ENCODE data around the gene ABR. TPM values are rescaled to one million over a fixed set of nuclear protein-coding genes. Genes with fewer than 3 reads are reported as not detected.
"Not testable (repeated sequence)": the region's sequence is repeated elsewhere in the genome, so short reads cannot be mapped to it uniquely, and the experiment has no call there.

ABR gene
- polyA plus RNA-seq, 4 donors, result 46.3 to 53.3 (median 49.0) TPM

DNA sequence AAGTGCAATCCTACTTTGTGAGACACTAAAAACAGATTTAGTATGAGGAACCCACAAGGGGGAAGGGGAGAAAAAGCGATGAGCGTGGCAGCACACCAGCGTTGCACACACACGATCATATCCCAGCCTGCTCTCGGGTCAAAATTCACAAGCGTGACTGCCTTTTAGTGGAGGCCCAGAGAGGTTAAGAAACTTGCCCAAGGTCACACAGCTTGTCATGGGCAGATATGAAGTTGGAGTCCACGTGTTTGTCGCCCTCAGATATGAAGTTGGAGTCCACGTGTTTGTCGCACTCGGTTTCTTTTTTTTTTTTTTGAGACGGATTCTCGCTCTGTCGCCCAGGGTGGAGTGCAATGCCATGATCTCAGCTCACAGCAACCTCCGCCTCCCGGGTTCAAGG is 124.5 kb downstream of the ABR start:
- no peak for DNase-seq (ENCODE audit: low read depth in 4 of 4, low spot score in 3 of 4)

- DNase-seq (ENCODE audit: low read depth in 4 of 4, low spot score in 3 of 4), result no peak
Measured at GRCh38 chr17:1054656-1055055, 125.1 kb downstream of the ABR start.

GRCh38 chr17:1053661-1054360 is 126.0 kb downstream of the ABR start:
- DNase-seq (ENCODE audit: low read depth in 4 of 4, low spot score in 3 of 4), result no peak

DNA sequence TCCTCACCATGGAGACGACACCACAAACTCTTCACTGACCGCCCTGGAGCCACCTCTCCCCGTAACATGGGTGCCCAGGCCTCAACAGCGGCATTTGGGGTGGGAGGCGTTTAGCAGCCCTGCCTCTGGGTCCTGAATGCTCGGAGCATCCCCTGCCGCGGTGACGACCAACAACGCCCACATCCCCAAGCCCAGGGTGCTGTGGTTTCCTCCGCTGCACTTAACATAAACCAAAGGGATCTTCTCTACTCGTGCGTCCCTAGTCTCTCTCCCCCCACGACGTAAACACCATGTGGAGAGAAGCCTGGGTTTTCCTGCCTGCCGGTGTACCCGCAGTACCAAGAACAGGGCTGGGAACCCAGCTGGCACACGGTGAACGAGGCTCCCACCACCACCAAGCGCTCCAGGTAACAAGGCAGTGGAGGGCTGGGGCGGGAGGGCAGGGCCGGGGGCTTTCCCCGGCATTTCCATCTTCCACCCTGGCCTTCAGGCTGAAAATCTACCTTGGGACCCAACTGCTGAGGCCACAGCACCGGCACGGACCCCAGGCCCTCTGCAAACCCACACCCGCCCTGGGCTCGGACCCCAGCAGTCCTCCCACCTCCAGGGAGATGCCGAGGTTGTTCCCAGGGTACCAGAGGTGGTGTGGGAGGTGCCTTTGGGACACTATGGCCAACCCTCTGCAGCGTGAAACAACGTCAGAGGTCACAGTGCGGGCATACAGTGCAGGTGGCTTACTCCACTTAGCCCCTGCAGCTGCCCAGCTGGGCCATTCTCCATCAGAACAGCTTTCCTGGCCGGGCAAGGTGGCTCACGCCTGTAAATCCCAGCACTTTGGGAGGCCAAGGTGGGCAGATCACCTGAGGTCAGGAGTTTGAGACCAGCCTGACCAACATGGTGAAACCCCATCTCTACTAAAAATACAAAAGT is 128.5 kb downstream of the ABR start:
- no peak for DNase-seq (ENCODE audit: low read depth in 4 of 4, low spot score in 3 of 4)

GRCh38 chr17:1050246-1050995 is 129.4 kb downstream of the ABR start:
- DNase-seq (ENCODE audit: low read depth in 4 of 4, low spot score in 3 of 4), result no peak

GRCh38 chr17:1049446-1050225 is 130.1 kb downstream of the ABR start:
- DNase-seq (ENCODE audit: low read depth in 4 of 4, low spot score in 3 of 4), result no peak

- DNase-seq (ENCODE audit: low read depth in 4 of 4, low spot score in 3 of 4), result not testable (repeated sequence)
Measured at GRCh38 chr17:1048516-1049115, 131.2 kb downstream of the ABR start.

GRCh38 chr17:1047879-1048470 is 131.8 kb downstream of the ABR start:
- DNase-seq (ENCODE audit: low read depth in 4 of 4, low spot score in 3 of 4), result no peak

DNA sequence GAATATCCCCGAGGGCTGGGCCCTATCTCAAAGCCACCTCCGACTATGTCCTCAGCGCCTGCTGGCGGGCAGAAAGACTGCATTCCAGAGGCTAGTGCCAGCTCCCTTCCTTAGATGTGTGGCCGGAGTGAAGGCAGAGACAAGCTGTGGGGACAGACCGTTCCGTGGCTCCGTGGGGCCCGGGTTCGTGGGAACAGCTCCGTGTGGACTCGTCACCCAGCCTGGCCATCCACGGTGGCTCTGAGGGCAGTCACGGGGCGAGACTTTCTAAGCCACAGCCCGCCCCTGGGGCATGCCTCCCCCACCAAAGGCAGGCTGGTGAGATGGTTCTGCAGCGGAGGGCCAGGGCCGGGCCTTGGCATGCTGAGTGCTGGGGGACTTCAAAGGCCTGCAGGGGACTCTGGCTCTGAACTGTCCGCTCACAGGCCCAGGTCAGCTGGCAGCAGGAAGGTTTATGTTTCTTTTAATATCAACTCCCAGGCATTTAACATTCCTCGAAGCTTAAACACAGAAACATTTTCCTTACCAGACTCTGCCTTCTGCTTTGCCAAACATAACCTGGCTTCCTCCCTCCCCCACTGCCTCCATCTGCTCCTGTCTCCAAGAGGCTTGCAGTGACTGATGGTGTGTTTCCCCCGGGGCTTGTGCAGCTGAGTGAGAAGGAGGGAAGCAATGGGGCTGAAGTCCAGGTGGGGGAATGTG is 132.5 kb downstream of the ABR start:
- DNase-seq (ENCODE audit: low read depth in 4 of 4, low spot score in 3 of 4), result no peak

GRCh38 chr17:1045456-1045855 is 134.3 kb downstream of the ABR start:
- DNase-seq (ENCODE audit: low read depth in 4 of 4, low spot score in 3 of 4), result no peak

DNA sequence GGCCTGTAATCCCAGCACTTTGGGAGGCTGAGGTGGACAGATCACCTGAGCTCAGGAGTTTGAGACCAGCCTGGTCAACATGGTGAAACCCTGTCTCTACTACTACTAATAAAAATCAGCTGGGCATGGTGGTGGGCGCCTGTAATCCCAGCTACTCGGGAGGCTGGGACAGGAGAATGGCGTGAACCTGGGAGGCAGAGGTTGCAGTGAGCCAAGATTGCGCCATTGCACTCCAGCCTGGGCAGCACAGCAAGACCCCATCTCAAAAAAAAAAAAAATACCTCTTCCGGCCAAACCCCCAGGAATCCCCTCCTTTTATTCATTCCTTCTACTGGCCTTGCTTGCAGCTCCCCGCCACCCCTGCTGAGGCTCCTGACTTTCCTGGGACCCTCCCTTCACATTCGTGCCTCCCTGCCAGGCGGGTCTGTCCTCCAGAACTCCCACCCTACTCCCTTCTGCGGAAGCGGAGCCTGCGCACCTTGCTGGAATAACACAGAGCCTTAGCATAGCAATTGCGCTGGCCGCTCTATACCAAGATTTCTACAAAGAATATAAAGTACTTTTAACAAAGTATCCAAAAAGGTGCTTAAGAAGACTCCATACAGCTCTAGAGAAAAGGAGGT is 135.3 kb downstream of the ABR start:
- not testable (repeated sequence) for DNase-seq (ENCODE audit: low read depth in 4 of 4, low spot score in 3 of 4)

DNA sequence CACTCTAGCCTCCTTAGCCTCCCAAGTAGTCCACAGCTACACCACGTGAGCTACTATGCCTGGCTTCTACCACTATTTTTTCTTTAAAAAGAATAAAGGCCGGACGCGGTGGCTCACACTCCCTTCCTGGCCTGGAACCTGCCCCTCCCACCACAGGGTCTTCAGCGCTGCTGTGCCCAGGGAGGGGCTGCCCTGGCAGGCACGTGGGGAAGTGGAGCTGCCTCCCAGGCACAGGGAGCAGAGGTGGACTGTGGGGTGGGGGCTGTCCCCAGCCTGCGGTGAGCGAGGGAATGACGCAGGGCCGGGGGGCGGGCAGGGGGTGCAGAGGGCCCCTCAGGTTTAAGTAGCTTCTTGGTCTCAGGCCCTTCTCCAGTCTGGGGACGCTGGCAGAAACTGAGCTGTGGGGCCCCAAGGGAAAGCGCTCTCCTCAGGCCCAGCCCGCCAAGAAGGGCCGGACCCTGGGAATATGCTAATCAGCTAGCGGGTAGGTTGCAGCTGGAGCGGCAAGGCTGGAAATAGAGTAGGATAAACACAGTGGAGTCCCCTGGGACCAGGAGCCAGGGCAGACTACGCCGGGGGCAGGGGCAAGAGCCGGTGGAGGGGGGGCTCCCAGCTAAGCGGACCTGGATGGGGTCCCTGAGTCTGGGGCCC is 136.1 kb downstream of the ABR start:
- no peak for DNase-seq (ENCODE audit: low read depth in 4 of 4, low spot score in 3 of 4)

GRCh38 chr17:1042486-1042885 is 137.3 kb downstream of the ABR start:
- DNase-seq (ENCODE audit: low read depth in 4 of 4, low spot score in 3 of 4), result no peak

DNA sequence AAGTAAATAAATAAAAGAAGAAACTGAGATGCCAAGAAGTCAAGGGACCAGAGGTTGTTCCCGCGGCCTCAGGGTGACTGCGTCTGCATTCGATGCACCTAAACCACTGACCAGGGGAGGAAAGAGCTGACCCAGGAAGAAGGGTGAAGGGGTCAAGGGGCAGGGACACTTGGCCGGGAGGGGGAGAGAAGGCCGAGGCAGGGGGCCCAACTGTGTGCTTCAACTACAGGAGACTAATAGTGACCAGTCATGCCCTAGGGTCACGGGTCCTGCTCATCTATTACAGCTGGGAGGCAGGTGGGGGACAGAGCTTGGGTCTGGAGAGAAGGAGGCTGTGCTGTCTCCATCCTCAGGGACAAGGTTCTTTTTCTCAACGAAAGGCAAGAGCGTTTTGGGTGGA is 138.0 kb downstream of the ABR start:
- DNase-seq (ENCODE audit: low read depth in 4 of 4, low spot score in 3 of 4), result no peak

DNA sequence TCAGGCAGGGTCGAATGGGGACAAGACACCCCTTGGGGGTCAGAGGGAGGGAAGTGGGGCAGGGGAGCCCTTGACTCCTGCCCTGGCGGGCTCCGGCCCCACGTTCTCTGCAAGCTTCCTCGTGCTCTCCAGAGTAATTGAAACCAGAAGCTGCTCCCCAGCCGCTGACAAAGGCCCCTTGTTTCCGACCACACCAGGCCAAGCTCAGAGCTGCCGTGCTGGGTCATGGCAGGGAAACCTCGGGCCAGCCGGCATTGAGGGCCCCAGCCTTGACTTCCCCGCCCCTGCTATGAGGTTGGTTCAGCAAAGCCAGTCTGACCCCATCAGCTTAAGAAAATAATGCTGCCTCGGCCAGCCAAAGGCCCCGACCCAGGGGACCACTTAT is 139.6 kb downstream of the ABR start:
- no peak for DNase-seq (ENCODE audit: low read depth in 4 of 4, low spot score in 3 of 4)

DNA sequence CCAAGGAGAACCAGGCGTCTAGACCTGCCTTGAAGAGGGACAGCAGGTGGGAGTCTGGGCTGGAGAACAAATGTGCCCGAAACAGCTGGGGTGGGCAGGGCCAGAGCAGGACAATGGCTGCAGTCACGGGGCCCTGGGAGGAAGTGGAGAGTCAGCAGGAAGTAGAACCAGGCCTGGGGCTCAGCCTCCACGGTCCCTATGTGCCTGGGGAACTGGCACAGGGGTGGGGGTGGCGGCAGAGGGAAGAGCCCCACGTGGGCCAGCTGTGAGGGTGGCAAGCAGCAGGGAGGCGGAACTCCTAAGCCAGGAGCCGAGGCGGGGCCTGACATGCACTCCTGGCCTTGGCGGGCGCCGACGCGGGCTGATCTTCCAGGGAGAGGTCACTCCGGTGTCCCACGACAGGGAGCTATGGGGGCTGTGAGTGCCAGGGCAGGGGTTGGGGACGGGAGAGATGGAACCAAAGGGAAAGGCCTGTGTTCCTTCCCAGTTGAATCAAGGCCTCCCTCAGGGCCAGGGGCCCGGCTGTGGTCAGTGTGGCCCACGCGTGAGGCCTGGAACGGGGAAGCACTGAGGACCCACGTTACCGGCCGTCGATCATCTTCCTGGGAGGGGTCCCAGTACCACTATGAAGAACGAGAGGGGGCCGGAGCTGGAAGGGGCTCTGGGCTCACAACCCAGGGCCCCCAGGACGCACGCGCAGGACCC is 140.1 kb downstream of the ABR start:
- DNase-seq (ENCODE audit: low read depth in 4 of 4, low spot score in 3 of 4), result no peak

DNA sequence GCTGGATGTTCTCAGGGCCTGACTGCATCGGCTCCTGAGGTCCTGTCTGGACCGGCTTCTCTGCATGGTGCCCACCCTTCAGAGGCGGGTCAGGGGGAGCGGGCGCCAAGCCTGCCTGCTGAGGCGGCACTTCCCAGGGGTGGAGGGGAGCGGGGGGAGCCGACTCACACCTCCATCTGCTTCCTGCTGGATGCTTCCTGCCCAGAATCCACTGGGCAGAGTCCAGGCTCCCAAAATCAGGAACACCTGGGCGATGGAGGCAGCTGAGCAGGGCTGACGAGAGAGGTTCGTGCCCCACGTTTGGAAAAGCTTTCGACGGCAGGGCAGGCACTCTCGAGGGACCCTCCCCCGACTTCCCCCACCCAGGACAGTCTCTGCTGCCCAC is 140.7 kb downstream of the ABR start:
- no peak for DNase-seq (ENCODE audit: low read depth in 4 of 4, low spot score in 3 of 4)

Measured in right renal pelvis (tissue), 4 donors.